ENCODE data around the gene ENPP6. TPM values are rescaled to one million over a fixed set of nuclear protein-coding genes. Genes with fewer than 3 reads are reported as not detected.

ENPP6 gene
- total and polyA plus RNA-seq, 2 of the 13 experiments (the other 11 are each of a cell fraction or from before 2014, with no cell fraction given): not detected

GRCh38 chr4:184102927-184103326 is 114.7 kb downstream of the ENPP6 start:
- Histone ChIP-seq H3K9ac (ENCODE audit: insufficient read depth, low read depth, low read length) (no peak overlapping the region), H3K36me3 (replicated peaks in 1 of 2; ENCODE audit: control insufficient read depth in 1 of 2, insufficient read depth in 2 of 2, low read length in 2 of 2) (no peaks in the 10 kb centered on the region), H3K4me3 (replicated peaks in 1 of 3; ENCODE audit: insufficient read depth in 1 of 3, low read depth in 2 of 3, low read length in 3 of 3) (no peak overlapping the region), H3K79me2 (ENCODE audit: insufficient read depth, low read length) (no peaks in the 10 kb centered on the region), H3K27ac (ENCODE audit: extremely low read length, insufficient read depth, low read length) (no peak overlapping the region), H3K9me3 (ENCODE audit: low read length) (peaks cover 17% of the 10 kb centered on the region), H3K4me1 (ENCODE audit: insufficient read depth, low read length) (peaks cover 43% of the 10 kb centered on the region), H3K4me2 (ENCODE audit: low read depth, low read length) (no peak overlapping the region), H4K20me1 (ENCODE audit: insufficient read depth, low read length) (no peaks in the 10 kb centered on the region), H2AFZ (ENCODE audit: low read length) (no peak overlapping the region), H3K27me3 (ENCODE audit: control insufficient read depth in 1 of 2, insufficient read depth in 2 of 2, low read length in 2 of 2) (no peaks in the 10 kb centered on the region)
- FAIRE-seq (no peak), DNase-seq (ENCODE audit: low spot score) (no peak), ATAC-seq (no peak)
- in situ Hi-C loops (cut with HindIII; ENCODE audit: extremely low pct_ligation_motif_present, low pct_unique_long_range_greater_than_20kb): no loop called here
- WGBS (ENCODE audit: low lambda C conversion rate): no CpG with 5 or more reads among the region's 4 CpGs
- intact Hi-C loops (cut with micrococcal nuclease; ENCODE audit: unreplicated experiment): no loop called here
- CTCF ChIA-PET (ENCODE audit: low intra/inter-chr PET ratio, low total read pairs): no interaction called here
- BruUV-seq (replicated peaks): no TSS peak
- POLR2A ChIA-PET: no interaction called here
- no peak for TF ChIP-seq ZNF770 (CRISPR knock-in tag; IDR thresholded peaks at IDR 0.05)
- no peak for TF ChIP-seq ZNF510 (CRISPR knock-in tag; IDR thresholded peaks at IDR 0.05; ENCODE audit: low read depth)
- no peak for TF ChIP-seq BRF2 (CRISPR knock-in tag; IDR thresholded peaks at IDR 0.05)
- TF ChIP-seq KDM2A (CRISPR knock-in tag; IDR thresholded peaks at IDR 0.05; ENCODE audit: borderline replicate concordance, low read depth): no peak
- no peak for TF ChIP-seq LCORL (IDR thresholded peaks at IDR 0.05)
- TF ChIP-seq LCORL (CRISPR knock-in tag; IDR thresholded peaks at IDR 0.05): no peak
- no peak for TF ChIP-seq CEBPB (IDR thresholded peaks at IDR 0.05; ENCODE audit: borderline replicate concordance, low read depth, low read length)
- no peak for TF ChIP-seq KIAA2018 (CRISPR knock-in tag; IDR thresholded peaks at IDR 0.05; ENCODE audit: borderline replicate concordance)
- no peak for TF ChIP-seq ZBTB14 (CRISPR knock-in tag; IDR thresholded peaks at IDR 0.05)
- no peak for TF ChIP-seq MTA1 (CRISPR knock-in tag; IDR thresholded peaks at IDR 0.05; ENCODE audit: borderline replicate concordance)
- TF ChIP-seq ZNF205 (CRISPR knock-in tag; IDR thresholded peaks at IDR 0.05): no peak

Measured in HepG2 (cell line).